ENCODE results near the gene RHBDD3. TPM values are rescaled to one million over a fixed set of nuclear protein-coding genes. Genes with fewer than 3 reads are reported as not detected.

RHBDD3 gene
- total RNA-seq, 4 donors from 2014 or later = 7.3 to 32.0 (median 14.2) TPM

Other genes starting within 250 kb of the RHBDD3 start
- not detected for gene C22orf31, start 206.2 kb downstream of the RHBDD3 start, total RNA-seq
- gene KREMEN1, start 194.9 kb downstream of the RHBDD3 start, total RNA-seq = 10 to 100 TPM in 1 of 4 donors, 1 to 10 TPM in 3; 7.6 to 15.9 (median 8.9) TPM
- gene EMID1, start 62.1 kb downstream of the RHBDD3 start, total RNA-seq = 1 to 10 TPM in 1 of 4 donors, under 1 TPM in 2, not detected in 1; 0.17 to 1.3 (median 0.94) TPM
- 100 to 1,000 TPM; 132 to 179 (median 168) TPM for gene EWSR1, start 287 bp upstream of the RHBDD3 start, total RNA-seq
- 10 to 100 TPM in 2 of 4 donors, 1 to 10 TPM in 2; 7.5 to 31.6 (median 10.3) TPM for gene GAS2L1, start 38.7 kb upstream of the RHBDD3 start, total RNA-seq
- gene RASL10A, start 47.7 kb upstream of the RHBDD3 start, total RNA-seq = 1 to 10 TPM in 2 of 4 donors, under 1 TPM in 2; 0.38 to 2.2 (median 1.1) TPM
- 10 to 100 TPM; 49.7 to 81.1 (median 60.1) TPM for gene AP1B1, start 120.6 kb upstream of the RHBDD3 start, total RNA-seq
- not detected for gene RFPL1, start 170.6 kb upstream of the RHBDD3 start, total RNA-seq
- gene NEFH, start 212.2 kb upstream of the RHBDD3 start, total RNA-seq = under 1 TPM; 0.19 to 0.66 (median 0.41) TPM

All from subcutaneous adipose tissue (tissue), 4 donors.